ENCODE measurements around the gene PLXNA4. TPM values are rescaled to one million over a fixed set of nuclear protein-coding genes. Genes with fewer than 3 reads are reported as not detected.
A peak's percentile ranks its signal among the peaks of the same experiment; 100 is the strongest.
"Not testable (repeated sequence)": the region's sequence is repeated elsewhere in the genome, so short reads cannot be mapped to it uniquely, and the experiment has no call there.

PLXNA4 gene
- total RNA-seq, 1 donor from 2014 or later: 3.3 TPM

GRCh38 chr7:132393789-132394261, 182.4 kb downstream of the PLXNA4 start:
- Histone ChIP-seq H3K79me2 (ENCODE audit: insufficient read depth, low read length) (no peaks in the 10 kb centered on the region), H3K4me3 (ENCODE audit: insufficient read depth, low read depth, low read length) (no peak overlapping the region), H3K27me3 (ENCODE audit: insufficient read depth, low read length) (no peaks in the 10 kb centered on the region), H3K9me3 (ENCODE audit: insufficient read depth, low read depth, low read length) (no peaks in the 10 kb centered on the region), H4K20me1 (ENCODE audit: insufficient read depth, low read length) (no peaks in the 10 kb centered on the region), H3K36me3 (ENCODE audit: insufficient read depth, low read length) (no peaks in the 10 kb centered on the region), H3K9ac (ENCODE audit: low read length) (no peak overlapping the region), H2AFZ (ENCODE audit: low read depth, low read length) (no peak overlapping the region), H3K4me1 (ENCODE audit: insufficient read depth, low read length) (peaks cover 7% of the 10 kb centered on the region), H3K27ac (ENCODE audit: low read depth, low read length) (no peak overlapping the region), H3K4me2 (ENCODE audit: low read length) (no peak overlapping the region)
- FAIRE-seq (no peak), DNase-seq (ENCODE audit: low read depth) (peak; percentile 47)
- Mint-ChIP-seq H3K9me3 (ENCODE audit: unreplicated experiment) (peaks cover 2% of the 10 kb centered on the region), H3K27ac (ENCODE audit: unreplicated experiment) (no peak overlapping the region), H3K27me3 (ENCODE audit: low read depth, unreplicated experiment) (peaks cover 56% of the 10 kb centered on the region), H3K4me3 (ENCODE audit: unreplicated experiment) (no peak overlapping the region), H3K36me3 (ENCODE audit: low read depth, unreplicated experiment) (no peaks in the 10 kb centered on the region), H3K4me1 (ENCODE audit: low read depth, unreplicated experiment) (peaks cover 6% of the 10 kb centered on the region)
- TF ChIP-seq EZH2 (IDR thresholded peaks at IDR 0.05; ENCODE audit: insufficient read depth, low read length): no peak
- TF ChIP-seq CTCF (IDR thresholded peaks at IDR 0.05; ENCODE audit: insufficient read depth, low read depth, low read length): no peak

- H3K4me3 ChIP-seq (ENCODE audit: insufficient read depth, low read depth, low read length): no peak overlapping the region
- H3K79me2 ChIP-seq (ENCODE audit: insufficient read depth, low read length): no peaks in the 10 kb centered on the region
- H3K36me3 ChIP-seq (ENCODE audit: insufficient read depth, low read length): no peaks in the 10 kb centered on the region
- no peaks in the 10 kb centered on the region for H4K20me1 ChIP-seq (ENCODE audit: insufficient read depth, low read length)
- H3K36me3 Mint-ChIP-seq (ENCODE audit: low read depth, unreplicated experiment): peaks cover 2% of the 10 kb centered on the region
- H3K4me1 Mint-ChIP-seq (ENCODE audit: low read depth, unreplicated experiment): peaks cover 6% of the 10 kb centered on the region
- no peak overlapping the region for H3K27ac Mint-ChIP-seq (ENCODE audit: unreplicated experiment)
- peaks cover 60% of the 10 kb centered on the region for H3K27me3 Mint-ChIP-seq (ENCODE audit: low read depth, unreplicated experiment)
- DNase-seq (ENCODE audit: low read depth) (no peak), FAIRE-seq (no peak)
- no peak overlapping the region for H3K4me2 ChIP-seq (ENCODE audit: low read length)
- peaks cover 2% of the 10 kb centered on the region for H3K9me3 Mint-ChIP-seq (ENCODE audit: unreplicated experiment)
- H3K9ac ChIP-seq (ENCODE audit: low read length): no peak overlapping the region
- no peak overlapping the region for H2AFZ ChIP-seq (ENCODE audit: low read depth, low read length)
- H3K4me3 Mint-ChIP-seq (ENCODE audit: unreplicated experiment): no peak overlapping the region
- no peak for TF ChIP-seq EZH2 (IDR thresholded peaks at IDR 0.05; ENCODE audit: insufficient read depth, low read length)
- TF ChIP-seq CTCF (IDR thresholded peaks at IDR 0.05; ENCODE audit: insufficient read depth, low read depth, low read length): no peak
- H3K27ac ChIP-seq (ENCODE audit: low read depth, low read length): no peak overlapping the region
- H3K27me3 ChIP-seq (ENCODE audit: insufficient read depth, low read length): no peaks in the 10 kb centered on the region
- H3K4me1 ChIP-seq (ENCODE audit: insufficient read depth, low read length): peaks cover 7% of the 10 kb centered on the region
- H3K9me3 ChIP-seq (ENCODE audit: insufficient read depth, low read depth, low read length): no peaks in the 10 kb centered on the region
Measured at GRCh38 chr7:132392713-132393112, 183.6 kb downstream of the PLXNA4 start.

GRCh38 chr7:132390705-132391104, 185.6 kb downstream of the PLXNA4 start:
- Mint-ChIP-seq H3K4me1 (ENCODE audit: low read depth, unreplicated experiment) (peaks cover 6% of the 10 kb centered on the region), H3K36me3 (ENCODE audit: low read depth, unreplicated experiment) (peaks cover 2% of the 10 kb centered on the region), H3K9me3 (ENCODE audit: unreplicated experiment) (peaks cover 2% of the 10 kb centered on the region), H3K27me3 (ENCODE audit: low read depth, unreplicated experiment) (peaks cover 65% of the 10 kb centered on the region), H3K4me3 (ENCODE audit: unreplicated experiment) (no peak overlapping the region), H3K27ac (ENCODE audit: unreplicated experiment) (peak overlapping the region; percentile 93)
- no peaks in the 10 kb centered on the region for H3K79me2 ChIP-seq (ENCODE audit: insufficient read depth, low read length)
- DNase-seq (ENCODE audit: low read depth) (peak; percentile 93), FAIRE-seq (peak; percentile 55)
- H3K27ac ChIP-seq (ENCODE audit: low read depth, low read length): peak overlapping the region; percentile 55
- H3K4me2 ChIP-seq (ENCODE audit: low read length): peak overlapping the region; percentile 49
- no peaks in the 10 kb centered on the region for H4K20me1 ChIP-seq (ENCODE audit: insufficient read depth, low read length)
- TF ChIP-seq EZH2 (IDR thresholded peaks at IDR 0.05; ENCODE audit: insufficient read depth, low read length) (no peak), CTCF (IDR thresholded peaks at IDR 0.05; ENCODE audit: insufficient read depth, low read depth, low read length) (no peak)
- H3K27me3 ChIP-seq (ENCODE audit: insufficient read depth, low read length): peaks cover 3% of the 10 kb centered on the region
- no peak overlapping the region for H3K4me3 ChIP-seq (ENCODE audit: insufficient read depth, low read depth, low read length)
- no peaks in the 10 kb centered on the region for H3K36me3 ChIP-seq (ENCODE audit: insufficient read depth, low read length)
- no peaks in the 10 kb centered on the region for H3K9me3 ChIP-seq (ENCODE audit: insufficient read depth, low read depth, low read length)
- peaks cover 13% of the 10 kb centered on the region for H3K4me1 ChIP-seq (ENCODE audit: insufficient read depth, low read length)
- no peak overlapping the region for H3K9ac ChIP-seq (ENCODE audit: low read length)
- no peak overlapping the region for H2AFZ ChIP-seq (ENCODE audit: low read depth, low read length)

- H3K36me3 Mint-ChIP-seq (ENCODE audit: low read depth, unreplicated experiment); H4K20me1 ChIP-seq (ENCODE audit: insufficient read depth, low read length); FAIRE-seq; H3K9ac ChIP-seq (ENCODE audit: low read length); H3K4me1 Mint-ChIP-seq (ENCODE audit: low read depth, unreplicated experiment); H3K36me3 ChIP-seq (ENCODE audit: insufficient read depth, low read length); H3K9me3 Mint-ChIP-seq (ENCODE audit: unreplicated experiment); H3K4me2 ChIP-seq (ENCODE audit: low read length); H3K27me3 ChIP-seq (ENCODE audit: insufficient read depth, low read length); H3K9me3 ChIP-seq (ENCODE audit: insufficient read depth, low read depth, low read length); H3K4me3 Mint-ChIP-seq (ENCODE audit: unreplicated experiment); H3K27ac Mint-ChIP-seq (ENCODE audit: unreplicated experiment); H3K4me3 ChIP-seq (ENCODE audit: insufficient read depth, low read depth, low read length); H3K79me2 ChIP-seq (ENCODE audit: insufficient read depth, low read length); H2AFZ ChIP-seq (ENCODE audit: low read depth, low read length); DNase-seq (ENCODE audit: low read depth); H3K27ac ChIP-seq (ENCODE audit: low read depth, low read length): not testable (repeated sequence)
- H3K4me1 ChIP-seq (ENCODE audit: insufficient read depth, low read length): peaks cover 13% of the 10 kb centered on the region
- peaks cover 60% of the 10 kb centered on the region for H3K27me3 Mint-ChIP-seq (ENCODE audit: low read depth, unreplicated experiment)
Measured at GRCh38 chr7:132390049-132390448, 186.2 kb downstream of the PLXNA4 start.

All from astrocyte (in vitro differentiated cells and primary cell).